Neutrophil (primary cell): ENCODE data around the gene POU5F1.

Source experiments
- H3K27ac ChIP-seq: fragments of 200-600 bp; sonication (generic); 2 replicates; pipeline ENCODE4 v1.5.1; 2016; ENCODE audit warnings: mild to moderate bottlenecking, moderate library complexity
- H3K27me3 ChIP-seq: fragments of 200-600 bp; sonication (generic); 2 replicates; pipeline ENCODE4 v1.6.0; 2016; ENCODE audit warnings: mild to moderate bottlenecking
- H3K36me3 ChIP-seq: fragments of 200-600 bp; sonication (generic); 2 replicates; pipeline ENCODE4 v1.5.1; 2017
- H3K4me1 ChIP-seq, 2 experiments: fragments of 200-600 bp in 1 of 2; sonication (generic) in 1 of 2; 1 replicate in 1 of 2; 2 replicates in 1 of 2; pipeline versions ENCODE4 v1.5.1 to v1.6.1; 2013 to 2016; ENCODE audit warnings: low read depth in 1 of 2, low read length in 1 of 2, mild to moderate bottlenecking in 1 of 2, moderate library complexity in 1 of 2; ENCODE audit not compliant: control insufficient read depth in 1 of 2, insufficient read depth in 1 of 2
- H3K4me3 ChIP-seq, 2 experiments: fragments of 200-600 bp in 1 of 2; sonication (generic) in 1 of 2; 1 replicate in 1 of 2; 2 replicates in 1 of 2; pipeline ENCODE4 v1.5.1; 2013 to 2016; ENCODE audit warnings: low read depth in 1 of 2, low read length in 1 of 2, mild to moderate bottlenecking in 1 of 2, moderate library complexity in 1 of 2
- H3K9me3 ChIP-seq: fragments of 200-600 bp; sonication (generic); 2 replicates; pipeline ENCODE4 v1.5.1; 2016
- TF ChIP-seq, protein P1 (sequence below): fragments of 200-600 bp; sonication (generic); IDR thresholded peaks from 2 replicates; pipeline ENCODE4 v1.5.1; 2016; ENCODE audit warnings: antibody characterized with exemption

POU5F1 gene

DNA sequence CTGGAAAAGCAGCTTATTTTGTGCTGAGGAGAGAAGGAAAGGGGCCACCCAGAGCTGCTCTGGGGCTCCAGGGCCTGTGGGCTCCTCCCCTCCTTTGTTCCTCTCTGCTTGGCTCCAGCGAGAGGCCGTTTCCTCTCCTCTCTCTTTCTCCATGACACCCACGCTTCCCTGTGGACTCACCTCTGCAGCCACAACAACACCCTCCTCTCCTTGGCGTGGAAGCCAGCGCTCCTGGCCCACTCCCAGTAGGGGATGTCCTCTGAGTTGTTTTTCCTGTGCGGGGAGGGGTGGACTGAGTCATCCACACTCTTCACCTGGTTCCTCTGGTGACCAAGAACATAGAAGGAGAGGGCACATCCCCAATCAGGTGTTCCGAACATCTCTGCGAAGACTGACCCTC lies 45.3 kb downstream of the POU5F1 start:
- peaks cover 25% of the 10 kb centered on the region for H3K27me3 ChIP-seq
- H3K27ac ChIP-seq = no peak overlapping the region
- H3K9me3 ChIP-seq = no peaks in the 10 kb centered on the region
- TF ChIP-seq, protein P1, sequence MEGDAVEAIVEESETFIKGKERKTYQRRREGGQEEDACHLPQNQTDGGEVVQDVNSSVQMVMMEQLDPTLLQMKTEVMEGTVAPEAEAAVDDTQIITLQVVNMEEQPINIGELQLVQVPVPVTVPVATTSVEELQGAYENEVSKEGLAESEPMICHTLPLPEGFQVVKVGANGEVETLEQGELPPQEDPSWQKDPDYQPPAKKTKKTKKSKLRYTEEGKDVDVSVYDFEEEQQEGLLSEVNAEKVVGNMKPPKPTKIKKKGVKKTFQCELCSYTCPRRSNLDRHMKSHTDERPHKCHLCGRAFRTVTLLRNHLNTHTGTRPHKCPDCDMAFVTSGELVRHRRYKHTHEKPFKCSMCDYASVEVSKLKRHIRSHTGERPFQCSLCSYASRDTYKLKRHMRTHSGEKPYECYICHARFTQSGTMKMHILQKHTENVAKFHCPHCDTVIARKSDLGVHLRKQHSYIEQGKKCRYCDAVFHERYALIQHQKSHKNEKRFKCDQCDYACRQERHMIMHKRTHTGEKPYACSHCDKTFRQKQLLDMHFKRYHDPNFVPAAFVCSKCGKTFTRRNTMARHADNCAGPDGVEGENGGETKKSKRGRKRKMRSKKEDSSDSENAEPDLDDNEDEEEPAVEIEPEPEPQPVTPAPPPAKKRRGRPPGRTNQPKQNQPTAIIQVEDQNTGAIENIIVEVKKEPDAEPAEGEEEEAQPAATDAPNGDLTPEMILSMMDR = no peak
- H3K36me3 ChIP-seq = no peaks in the 10 kb centered on the region
- H3K4me3 ChIP-seq = no peak overlapping the region
- no peaks in the 10 kb centered on the region for H3K4me1 ChIP-seq

DNA sequence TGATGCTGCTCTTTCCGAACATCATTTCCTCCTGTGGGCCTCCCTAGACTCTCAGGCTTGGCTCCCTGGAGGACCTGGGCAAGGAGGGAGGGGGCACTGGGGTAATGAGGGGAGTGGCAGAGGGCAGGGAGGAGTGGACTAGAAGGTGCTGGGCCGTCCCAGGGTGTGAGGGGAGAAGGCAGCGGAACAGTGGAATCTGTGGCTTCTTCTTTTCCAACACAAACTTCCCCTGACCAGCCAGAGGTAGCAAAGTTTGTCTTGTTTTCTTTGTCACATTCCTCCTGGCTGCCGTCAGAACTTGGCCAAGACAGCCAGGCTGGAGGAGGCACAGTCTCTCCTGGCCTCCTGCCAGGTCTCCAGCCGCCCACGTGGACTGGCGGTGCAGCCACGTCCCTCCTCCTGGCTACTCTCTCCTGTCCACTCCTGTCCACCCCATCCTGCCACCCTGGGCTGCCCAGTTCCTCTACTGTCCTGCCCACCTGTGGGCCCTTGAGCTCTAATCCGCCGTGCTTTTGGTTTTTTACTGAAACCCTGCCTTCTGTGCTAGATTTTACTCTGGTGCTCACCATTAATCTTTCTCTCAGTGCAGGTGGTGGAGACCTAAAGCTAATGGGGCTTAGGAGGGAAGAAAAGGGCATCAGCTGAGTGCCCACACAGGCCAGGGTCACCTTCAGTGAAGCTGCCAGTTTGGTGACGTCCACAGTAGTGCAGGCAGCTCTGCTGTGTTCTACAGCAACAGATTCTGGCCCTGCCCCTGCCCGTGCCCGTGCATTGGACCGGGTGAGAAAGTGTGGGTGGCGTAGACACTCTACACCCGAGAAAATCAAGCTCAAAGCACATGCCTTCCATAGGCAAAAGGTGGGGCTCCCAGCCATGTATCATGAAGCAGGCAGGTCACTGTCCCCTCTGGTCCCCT lies 47.4 kb downstream of the POU5F1 start:
- Histone ChIP-seq H3K27me3 (peaks cover 11% of the 10 kb centered on the region), H3K36me3 (no peaks in the 10 kb centered on the region), H3K9me3 (no peaks in the 10 kb centered on the region), H3K4me3 (no peak overlapping the region), H3K27ac (no peak overlapping the region), H3K4me1 (no peaks in the 10 kb centered on the region)
- TF ChIP-seq, protein P1 = no peak

DNA sequence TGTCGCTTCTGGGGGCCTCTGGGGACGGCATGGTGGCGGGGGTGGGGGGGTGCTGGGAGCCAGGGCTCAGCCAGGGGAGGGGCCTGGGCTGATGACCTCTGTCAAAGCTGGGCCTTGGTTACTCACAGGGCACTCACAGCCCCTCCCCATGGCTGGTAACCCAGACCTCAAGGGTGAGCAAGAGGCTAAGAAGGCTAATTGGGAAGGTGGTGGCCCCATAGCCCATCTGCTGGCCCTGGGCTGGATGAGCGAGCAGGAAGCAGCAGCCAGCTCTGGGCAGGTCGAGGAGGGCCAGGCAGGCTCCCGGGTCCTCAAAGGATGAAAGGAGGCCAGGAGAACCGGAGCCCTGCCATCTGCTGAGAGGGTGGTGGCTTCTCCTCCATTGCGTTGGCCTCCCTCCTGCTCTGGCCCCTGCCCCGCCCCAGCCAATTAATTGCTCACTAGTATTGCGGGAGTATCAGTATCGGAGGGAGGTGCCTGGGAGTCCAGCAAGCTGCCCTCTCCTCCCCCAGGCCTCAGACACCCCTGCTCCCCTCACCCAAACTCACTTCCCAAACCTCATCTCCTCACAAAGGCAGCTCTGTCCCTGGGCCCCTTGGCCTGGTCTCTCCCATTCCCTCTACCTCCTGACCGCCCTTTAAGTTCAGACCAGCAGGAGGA lies 49.2 kb downstream of the POU5F1 start:
- Histone ChIP-seq H3K4me3 (no peak overlapping the region), H3K36me3 (no peaks in the 10 kb centered on the region), H3K4me1 (no peaks in the 10 kb centered on the region), H3K27ac (no peak overlapping the region), H3K27me3 (peaks cover 16% of the 10 kb centered on the region), H3K9me3 (no peaks in the 10 kb centered on the region)
- TF ChIP-seq, protein P1 = no peak

DNA sequence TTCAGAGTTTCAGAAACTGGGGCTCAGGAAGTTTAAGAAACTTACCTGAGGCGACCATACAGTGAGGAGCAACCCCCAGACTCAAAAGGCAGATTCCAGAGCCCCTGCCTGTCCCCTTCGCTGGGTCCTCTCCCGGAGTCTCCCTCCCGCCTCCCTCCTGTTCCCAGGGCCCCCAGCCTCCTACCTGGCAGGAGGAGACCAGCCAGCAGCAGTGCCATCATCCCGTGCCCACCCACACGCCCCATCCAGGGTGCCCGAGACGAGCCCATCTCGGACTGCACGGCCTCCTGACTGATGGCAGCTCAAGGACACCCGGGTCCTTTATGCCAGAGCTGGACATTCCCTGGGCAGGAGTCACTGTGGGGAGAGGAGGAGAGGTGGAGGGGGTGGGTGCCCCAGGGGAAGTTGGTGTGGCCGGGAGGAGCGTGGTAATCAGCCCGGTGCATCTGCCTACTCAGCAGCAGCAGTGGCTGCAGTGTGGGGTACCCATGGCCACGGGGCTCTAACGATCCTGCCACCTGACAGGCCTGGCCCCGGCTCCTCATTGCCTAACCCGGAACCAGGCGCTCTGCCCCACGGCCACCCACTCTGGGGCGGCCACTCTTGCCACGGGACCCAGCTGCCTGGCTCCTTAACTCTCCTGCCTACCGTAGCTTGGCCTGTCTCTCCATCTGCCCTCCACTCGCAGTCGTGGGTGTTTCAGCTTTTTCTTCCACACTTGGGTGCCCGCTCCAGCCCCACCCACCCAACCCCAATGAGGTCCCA lies 50.1 kb downstream of the POU5F1 start, which contains the start of gene CDSN:
TSS of gene CDSN (minus strand) at position 296 of the 765 bp plus-strand sequence. CDS start at position 269, 27 bp downstream.
- H3K27me3 ChIP-seq = peaks cover 22% of the 10 kb centered on the region
- no peaks in the 10 kb centered on the region for H3K4me1 ChIP-seq
- H3K36me3 ChIP-seq = no peaks in the 10 kb centered on the region
- H3K27ac ChIP-seq = no peak within 1 kb of the TSS
- no peak within 1 kb of the TSS for H3K4me3 ChIP-seq
- no peaks in the 10 kb centered on the region for H3K9me3 ChIP-seq
- TF ChIP-seq, protein P1 = no peak

DNA sequence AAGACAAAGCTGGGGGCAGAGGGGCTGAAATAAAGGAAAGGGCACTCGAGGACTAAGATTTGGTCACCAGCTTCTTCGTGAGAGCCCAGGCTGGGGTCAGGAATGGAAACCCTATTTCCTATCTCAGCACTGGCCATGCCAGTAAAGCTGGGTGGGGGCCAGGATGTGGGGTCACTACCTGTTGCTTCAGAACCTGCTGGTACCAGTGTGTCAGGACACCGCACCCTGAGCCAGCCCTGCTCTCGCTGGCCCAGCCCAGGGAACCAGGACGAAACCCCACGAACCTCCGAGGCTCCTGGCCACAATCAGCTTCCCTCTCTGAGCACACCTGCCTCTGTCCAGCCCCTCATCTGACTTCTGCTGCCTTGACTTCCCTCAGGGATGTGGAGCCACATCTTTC lies 52.3 kb downstream of the POU5F1 start:
- TF ChIP-seq, protein P1 = no peak
- Histone ChIP-seq H3K36me3 (no peaks in the 10 kb centered on the region), H3K4me3 (no peak overlapping the region), H3K27ac (no peak overlapping the region), H3K27me3 (peaks cover 37% of the 10 kb centered on the region), H3K4me1 (no peaks in the 10 kb centered on the region), H3K9me3 (no peaks in the 10 kb centered on the region)
